ENCODE results near the gene XAGE2. TPM values are rescaled to one million over a fixed set of nuclear protein-coding genes. Genes with fewer than 3 reads are reported as not detected.

XAGE2 gene
- total RNA-seq, 1 experiment from 2014 or later, result not detected

DNA sequence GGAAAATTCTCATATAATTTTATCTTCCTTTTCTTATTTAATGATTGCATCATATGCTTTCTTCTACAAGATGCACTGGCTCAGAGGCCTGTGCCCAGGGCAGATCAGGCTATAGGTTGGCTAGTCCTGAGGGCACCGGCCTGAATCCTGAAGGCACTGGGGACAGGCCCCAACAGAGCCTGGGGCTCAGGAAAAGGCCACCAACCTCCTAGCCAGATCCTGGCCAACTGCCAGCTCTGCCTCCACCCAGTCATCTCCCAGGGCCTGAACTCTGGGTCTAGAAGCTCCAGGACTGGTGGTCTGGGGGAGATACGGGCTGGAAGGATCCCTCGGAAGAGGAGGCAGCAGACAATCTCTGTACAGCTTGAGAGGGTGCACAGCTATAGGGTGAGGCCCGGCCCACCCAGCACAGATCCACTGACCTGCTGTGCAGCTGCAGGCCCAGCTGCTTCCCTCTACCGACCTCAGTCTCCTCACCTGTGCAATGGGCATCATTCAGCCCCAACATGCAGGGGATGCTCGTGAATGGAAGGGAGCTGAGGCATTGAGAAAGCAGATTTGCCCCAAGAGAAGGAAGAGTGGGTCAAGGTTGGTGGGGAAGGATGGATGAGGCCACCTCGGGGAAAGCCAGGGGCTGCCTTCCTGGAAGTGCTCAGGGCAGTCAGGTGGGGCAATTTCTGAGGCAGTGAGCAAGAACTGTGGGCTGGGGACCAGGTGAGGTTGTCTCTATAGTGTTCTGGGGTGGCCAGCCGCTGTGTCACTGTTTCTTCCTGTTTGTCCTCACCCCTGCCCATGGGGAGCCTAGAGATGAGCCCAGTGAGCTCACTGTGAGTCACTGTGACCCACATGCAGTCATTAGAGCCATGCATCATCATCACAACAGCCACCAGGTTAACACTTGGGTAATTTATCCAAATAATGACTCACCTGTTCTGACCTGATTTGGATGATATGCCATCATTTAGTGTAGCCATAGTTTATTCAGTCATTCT is 22.4 kb upstream of the XAGE2 start:
- DNase-seq, result peak; percentile 48
- intact Hi-C loops (cut with micrococcal nuclease; ENCODE audit: unreplicated experiment), result loop anchor here (10.0 kb wide), 1 partner anchor 62 kb away; no protein-coding TSS in a partner anchor
- no peaks in the 10 kb centered on the region for H3K27me3 Mint-ChIP-seq (ENCODE audit: unreplicated experiment)
- peaks cover 14% of the 10 kb centered on the region for H3K4me1 Mint-ChIP-seq (ENCODE audit: low read depth, unreplicated experiment)
- H3K27ac Mint-ChIP-seq (ENCODE audit: unreplicated experiment), result no peak overlapping the region
- H3K36me3 Mint-ChIP-seq (ENCODE audit: insufficient read depth, unreplicated experiment), result no peaks in the 10 kb centered on the region
- H3K9me3 Mint-ChIP-seq (ENCODE audit: low read depth, unreplicated experiment), result no peaks in the 10 kb centered on the region
- TF ChIP-seq, protein P1, sequence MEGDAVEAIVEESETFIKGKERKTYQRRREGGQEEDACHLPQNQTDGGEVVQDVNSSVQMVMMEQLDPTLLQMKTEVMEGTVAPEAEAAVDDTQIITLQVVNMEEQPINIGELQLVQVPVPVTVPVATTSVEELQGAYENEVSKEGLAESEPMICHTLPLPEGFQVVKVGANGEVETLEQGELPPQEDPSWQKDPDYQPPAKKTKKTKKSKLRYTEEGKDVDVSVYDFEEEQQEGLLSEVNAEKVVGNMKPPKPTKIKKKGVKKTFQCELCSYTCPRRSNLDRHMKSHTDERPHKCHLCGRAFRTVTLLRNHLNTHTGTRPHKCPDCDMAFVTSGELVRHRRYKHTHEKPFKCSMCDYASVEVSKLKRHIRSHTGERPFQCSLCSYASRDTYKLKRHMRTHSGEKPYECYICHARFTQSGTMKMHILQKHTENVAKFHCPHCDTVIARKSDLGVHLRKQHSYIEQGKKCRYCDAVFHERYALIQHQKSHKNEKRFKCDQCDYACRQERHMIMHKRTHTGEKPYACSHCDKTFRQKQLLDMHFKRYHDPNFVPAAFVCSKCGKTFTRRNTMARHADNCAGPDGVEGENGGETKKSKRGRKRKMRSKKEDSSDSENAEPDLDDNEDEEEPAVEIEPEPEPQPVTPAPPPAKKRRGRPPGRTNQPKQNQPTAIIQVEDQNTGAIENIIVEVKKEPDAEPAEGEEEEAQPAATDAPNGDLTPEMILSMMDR (IDR thresholded peaks at IDR 0.05; ENCODE audit: unreplicated experiment), result no peak
- CTCF ChIA-PET, result interaction anchor here (0.6 kb wide), 1 partner anchor 17 kb away, joined by 3 read pairs; no protein-coding TSS in a partner anchor
- BruUV-seq (replicated peaks), result no TSS peak
- H3K4me3 Mint-ChIP-seq (ENCODE audit: low read depth, unreplicated experiment), result no peak overlapping the region

DNA sequence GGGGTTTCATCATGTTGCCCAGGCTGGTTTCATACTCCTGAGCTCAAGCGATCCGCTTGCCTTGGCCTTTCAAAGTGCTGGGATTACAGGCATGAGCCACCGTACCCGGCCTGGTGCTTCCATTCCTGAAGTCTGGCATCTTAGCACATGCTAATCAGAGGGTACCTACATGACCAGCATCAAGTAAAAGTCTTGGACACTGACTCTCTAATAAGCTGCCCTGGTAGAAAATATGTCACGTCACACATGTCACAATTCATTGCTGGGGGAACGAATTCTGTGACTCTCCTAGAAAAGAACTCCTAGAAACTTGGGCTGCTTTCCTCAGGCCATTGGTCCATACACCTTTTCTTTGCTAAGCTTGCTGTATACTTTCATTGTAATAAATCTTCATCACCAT is 19.1 kb upstream of the XAGE2 start:
- no peak overlapping the region for H3K4me3 Mint-ChIP-seq (ENCODE audit: low read depth, unreplicated experiment)
- no peak overlapping the region for H3K27ac Mint-ChIP-seq (ENCODE audit: unreplicated experiment)
- DNase-seq, result no peak
- H3K27me3 Mint-ChIP-seq (ENCODE audit: unreplicated experiment), result no peaks in the 10 kb centered on the region
- H3K9me3 Mint-ChIP-seq (ENCODE audit: low read depth, unreplicated experiment), result no peaks in the 10 kb centered on the region
- TF ChIP-seq, protein P1 (IDR thresholded peaks at IDR 0.05; ENCODE audit: unreplicated experiment), result no peak
- BruUV-seq (replicated peaks), result no TSS peak
- intact Hi-C loops (cut with micrococcal nuclease; ENCODE audit: unreplicated experiment), result loop anchor here (10.0 kb wide), 1 partner anchor 65 kb away; no protein-coding TSS in a partner anchor
- CTCF ChIA-PET, result no interaction called here
- no peaks in the 10 kb centered on the region for H3K36me3 Mint-ChIP-seq (ENCODE audit: insufficient read depth, unreplicated experiment)
- peaks cover 14% of the 10 kb centered on the region for H3K4me1 Mint-ChIP-seq (ENCODE audit: low read depth, unreplicated experiment)

DNA sequence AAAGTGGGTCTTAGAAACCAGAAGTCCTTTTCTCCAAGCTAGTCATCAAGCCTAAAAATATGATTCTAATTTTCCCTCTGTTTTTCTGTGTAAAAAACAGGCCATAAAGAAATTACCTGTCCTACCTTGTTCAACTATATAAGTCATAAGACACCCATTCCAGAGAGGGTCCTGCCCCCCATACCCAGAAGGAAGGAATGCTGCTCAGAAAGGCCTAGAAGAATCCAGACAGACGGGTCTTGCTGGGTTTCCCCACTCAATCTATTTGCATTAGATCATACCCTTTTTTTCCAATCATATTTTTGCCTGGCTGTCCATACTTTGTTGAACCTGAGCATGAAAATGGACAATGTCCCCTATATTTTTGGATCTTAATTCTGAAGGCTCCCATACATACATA is 16.3 kb upstream of the XAGE2 start:
- peak; percentile 21 for DNase-seq
- intact Hi-C loops (cut with micrococcal nuclease; ENCODE audit: unreplicated experiment), result no loop called here
- H3K27ac Mint-ChIP-seq (ENCODE audit: unreplicated experiment), result no peak overlapping the region
- no peaks in the 10 kb centered on the region for H3K27me3 Mint-ChIP-seq (ENCODE audit: unreplicated experiment)
- no TSS peak for BruUV-seq (replicated peaks)
- TF ChIP-seq, protein P1 (IDR thresholded peaks at IDR 0.05; ENCODE audit: unreplicated experiment), result no peak
- no peaks in the 10 kb centered on the region for H3K36me3 Mint-ChIP-seq (ENCODE audit: insufficient read depth, unreplicated experiment)
- H3K4me1 Mint-ChIP-seq (ENCODE audit: low read depth, unreplicated experiment), result no peaks in the 10 kb centered on the region
- H3K4me3 Mint-ChIP-seq (ENCODE audit: low read depth, unreplicated experiment), result no peak overlapping the region
- no peaks in the 10 kb centered on the region for H3K9me3 Mint-ChIP-seq (ENCODE audit: low read depth, unreplicated experiment)
- CTCF ChIA-PET, result interaction anchor here (0.7 kb wide), 1 partner anchor 114 kb away, joined by 3 read pairs; no protein-coding TSS in a partner anchor

DNA sequence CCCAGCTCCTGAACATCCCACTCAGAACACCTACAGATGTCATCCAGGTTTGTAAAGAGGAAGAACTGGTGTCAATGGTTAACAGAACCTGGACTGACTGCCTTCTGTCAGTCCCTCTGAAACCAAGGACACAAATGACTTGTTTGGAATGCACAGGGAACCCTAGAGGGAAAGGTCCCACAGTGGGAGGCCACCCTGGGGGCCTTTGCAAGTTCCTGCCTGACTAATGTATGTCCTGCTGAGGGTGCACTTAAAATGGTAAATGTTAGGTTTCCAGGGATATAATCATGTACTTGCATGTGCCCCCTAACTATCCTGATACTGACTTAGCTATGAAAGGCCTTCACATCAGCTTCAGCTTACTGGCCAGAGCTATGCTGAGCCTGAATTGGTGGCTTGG is 15.0 kb upstream of the XAGE2 start:
- intact Hi-C loops (cut with micrococcal nuclease; ENCODE audit: unreplicated experiment), result no loop called here
- no peaks in the 10 kb centered on the region for H3K36me3 Mint-ChIP-seq (ENCODE audit: insufficient read depth, unreplicated experiment)
- CTCF ChIA-PET, result no interaction called here
- no peaks in the 10 kb centered on the region for H3K27me3 Mint-ChIP-seq (ENCODE audit: unreplicated experiment)
- no peaks in the 10 kb centered on the region for H3K9me3 Mint-ChIP-seq (ENCODE audit: low read depth, unreplicated experiment)
- H3K4me1 Mint-ChIP-seq (ENCODE audit: low read depth, unreplicated experiment), result no peaks in the 10 kb centered on the region
- BruUV-seq (replicated peaks), result no TSS peak
- H3K4me3 Mint-ChIP-seq (ENCODE audit: low read depth, unreplicated experiment), result no peak overlapping the region
- H3K27ac Mint-ChIP-seq (ENCODE audit: unreplicated experiment), result no peak overlapping the region
- no peak for DNase-seq
- TF ChIP-seq, protein P1 (IDR thresholded peaks at IDR 0.05; ENCODE audit: unreplicated experiment), result no peak
